Trophoblast cell (in vitro differentiated cells and primary cell): ENCODE measurements around the gene ANKS3.

Source experiments
- DNase-seq, 2 donors: peaks; one replicate each; pipeline ENCODE4 v3.0.0-alpha.2; 2016
- H2AFZ ChIP-seq: 2 replicates; pipeline ENCODE4 v1.6.1; 2013; ENCODE audit warnings: low read length, moderate library complexity, mild to moderate bottlenecking; ENCODE audit not compliant: insufficient read depth, poor library complexity
- H2AK5ac ChIP-seq: 2 replicates; pipeline ENCODE4 v1.6.1; 2013; ENCODE audit warnings: mild to moderate bottlenecking, low read length
- H2BK120ac ChIP-seq: 2 replicates; pipeline ENCODE4 v1.6.1; 2013; ENCODE audit warnings: low read length, mild to moderate bottlenecking, moderate library complexity; ENCODE audit not compliant: insufficient read depth, poor library complexity
- H2BK12ac ChIP-seq: 2 replicates; pipeline ENCODE4 v1.6.1; 2013; ENCODE audit warnings: mild to moderate bottlenecking, low read length, moderate library complexity
- H2BK5ac ChIP-seq: 2 replicates; pipeline ENCODE4 v1.6.1; 2013; ENCODE audit warnings: low read length, low read depth, moderate library complexity, mild to moderate bottlenecking; ENCODE audit not compliant: poor library complexity
- H3K14ac ChIP-seq: 2 replicates; pipeline ENCODE4 v1.6.1; 2013; ENCODE audit warnings: mild to moderate bottlenecking, low read length
- H3K18ac ChIP-seq: 2 replicates; pipeline ENCODE4 v1.6.1; 2013; ENCODE audit warnings: mild to moderate bottlenecking, low read length
- H3K23ac ChIP-seq: 2 replicates; pipeline ENCODE4 v1.6.1; 2013; ENCODE audit warnings: low read length
- H3K27ac ChIP-seq: 2 replicates; pipeline ENCODE4 v1.5.1; 2013; ENCODE audit warnings: low read depth, mild to moderate bottlenecking, inconsistent platforms, low read length, moderate library complexity
- H3K27me3 ChIP-seq: 2 replicates; pipeline ENCODE4 v1.6.1; 2013; ENCODE audit warnings: inconsistent platforms, mild to moderate bottlenecking, low read length, moderate library complexity; ENCODE audit not compliant: insufficient read depth
- H3K36me3 ChIP-seq, 2 experiments: 1 replicate in 1 of 2; 2 replicates in 1 of 2; pipeline ENCODE4 v1.6.1; 2013; ENCODE audit warnings: low read length in 2 of 2, mild to moderate bottlenecking in 2 of 2, moderate library complexity in 1 of 2; ENCODE audit not compliant: insufficient read depth in 2 of 2, control insufficient read depth in 1 of 2
- H3K4ac ChIP-seq: 2 replicates; pipeline ENCODE4 v1.6.1; 2013; ENCODE audit warnings: low read depth, mild to moderate bottlenecking, low read length, moderate library complexity
- H3K4me1 ChIP-seq, 2 experiments: 1 replicate in 1 of 2; 2 replicates in 1 of 2; pipeline ENCODE4 v1.6.1; 2013; ENCODE audit warnings: low read length in 2 of 2, mild to moderate bottlenecking in 2 of 2, moderate library complexity in 1 of 2; ENCODE audit not compliant: insufficient read depth in 2 of 2, control insufficient read depth in 1 of 2
- H3K4me2 ChIP-seq: 2 replicates; pipeline ENCODE4 v1.6.1; 2013; ENCODE audit warnings: inconsistent platforms, mild to moderate bottlenecking, low read length, moderate library complexity
- H3K4me3 ChIP-seq: 2 replicates; pipeline ENCODE4 v1.5.1; 2013; ENCODE audit warnings: mild to moderate bottlenecking, low read depth, low read length, inconsistent platforms
- H3K79me1 ChIP-seq: one replicate; pipeline ENCODE4 v1.6.1; 2013; ENCODE audit warnings: low read length
- H3K79me2 ChIP-seq: 2 replicates; pipeline ENCODE4 v1.6.1; 2013; ENCODE audit warnings: low read length, mild to moderate bottlenecking; ENCODE audit not compliant: control insufficient read depth, insufficient read depth, poor library complexity
- H3K9ac ChIP-seq: 2 replicates; pipeline ENCODE4 v1.6.1; 2013; ENCODE audit warnings: mild to moderate bottlenecking, low read length
- H3K9me3 ChIP-seq: 2 replicates; pipeline ENCODE4 v1.6.1; 2013; ENCODE audit warnings: low read depth, mild to moderate bottlenecking, control low read depth, inconsistent platforms, low read length; ENCODE audit not compliant: insufficient read depth
- H4K12ac ChIP-seq: 2 replicates; pipeline ENCODE4 v1.6.1; 2013; ENCODE audit warnings: low read depth, mild to moderate bottlenecking, low read length, moderate library complexity
- H4K8ac ChIP-seq: 2 replicates; pipeline ENCODE4 v1.6.1; 2013; ENCODE audit warnings: low read depth, mild to moderate bottlenecking, low read length, moderate library complexity
- H4K91ac ChIP-seq: one replicate; pipeline ENCODE4 v1.6.1; 2013; ENCODE audit warnings: low read depth, mild to moderate bottlenecking, low read length, moderate library complexity
- WGBS: extraction: QIAGEN DNeasy Blood & Tissue Kit; methylation state at CpG from one replicate; pipeline ENCODE4 v1.1.7; 2013; ENCODE audit warnings: missing lambda C conversion rate; ENCODE audit not compliant: insufficient read length, insufficient coverage; ENCODE audit errors: extremely low coverage; 5-methylcytosine and 5-hydroxymethylcytosine counted together

Gene ANKS3

GRCh38 chr16:4766875-4767628 is 33.0 kb upstream of the ANKS3 start, which contains the start of gene ZNF500:
Gene ZNF500, minus strand, starts transcription at chr16:4767162. Its CDS starts 1,184 bp downstream, at chr16:4765978.
- WGBS: no CpG with 5 or more reads among the region's 72 CpGs
- Histone ChIP-seq H3K79me1 (peaks cover 9% of the 10 kb centered on the region), H3K79me2 (peaks cover 7% of the 10 kb centered on the region), H3K36me3 (peaks cover 28 to 31% of the 10 kb centered on the region in 2 experiments), H3K27ac (peak within 1 kb of the TSS; percentile 54), H3K4me3 (peak within 1 kb of the TSS; percentile 99), H3K9me3 (peaks cover 2% of the 10 kb centered on the region), H3K4me1 (peaks cover 9 to 14% of the 10 kb centered on the region in 2 experiments), H3K14ac (peak within 1 kb of the TSS; percentile 98), H2BK120ac (peak within 1 kb of the TSS; percentile 82), H2BK5ac (peak within 1 kb of the TSS; percentile 80), H4K12ac (peak within 1 kb of the TSS; percentile 96), H2AFZ (peak within 1 kb of the TSS; percentile 94), H3K4ac (peak within 1 kb of the TSS; percentile 75), H3K27me3 (no peaks in the 10 kb centered on the region), H3K18ac (peak within 1 kb of the TSS; percentile 95), H4K91ac (peak within 1 kb of the TSS; percentile 87), H3K23ac (no peak within 1 kb of the TSS), H3K9ac (peak within 1 kb of the TSS; percentile 91), H4K8ac (peak within 1 kb of the TSS; percentile 97), H2AK5ac (peak within 1 kb of the TSS; percentile 46), H3K4me2 (peak within 1 kb of the TSS; percentile 96), H2BK12ac (no peak within 1 kb of the TSS)
- peak; percentile 97 to 99 for DNase-seq

- Histone ChIP-seq H3K14ac (no peak overlapping the region), H3K23ac (no peak overlapping the region), H2AK5ac (no peak overlapping the region), H3K4me2 (peak overlapping the region; percentile 73), H3K9me3 (peaks cover 2% of the 10 kb centered on the region), H3K9ac (no peak overlapping the region), H3K36me3 (peaks cover 35 to 40% of the 10 kb centered on the region in 2 experiments), H3K27ac (no peak overlapping the region), H3K4me1 (peaks cover 9 to 14% of the 10 kb centered on the region in 2 experiments), H3K27me3 (no peaks in the 10 kb centered on the region), H3K79me2 (peaks cover 7% of the 10 kb centered on the region), H3K18ac (peak overlapping the region; percentile 1), H3K79me1 (peaks cover 9% of the 10 kb centered on the region), H4K91ac (no peak overlapping the region), H2BK120ac (no peak overlapping the region), H2BK12ac (no peak overlapping the region), H3K4me3 (no peak overlapping the region), H2BK5ac (no peak overlapping the region), H4K12ac (no peak overlapping the region), H2AFZ (no peak overlapping the region), H3K4ac (peak overlapping the region; percentile 75), H4K8ac (no peak overlapping the region)
- DNase-seq: no peak
- WGBS: no CpG with 5 or more reads among the region's 26 CpGs
Observed at GRCh38 chr16:4765511-4766474, 31.7 kb upstream of the ANKS3 start.

- H4K12ac ChIP-seq: no peak overlapping the region
- no peak overlapping the region for H3K4me3 ChIP-seq
- no peak for DNase-seq
- no peak overlapping the region for H2BK120ac ChIP-seq
- H3K9ac ChIP-seq: no peak overlapping the region
- peaks cover 5% of the 10 kb centered on the region for H3K79me2 ChIP-seq
- peaks cover 2% of the 10 kb centered on the region for H3K9me3 ChIP-seq
- no peaks in the 10 kb centered on the region for H3K27me3 ChIP-seq
- no peak overlapping the region for H3K23ac ChIP-seq
- H2AFZ ChIP-seq: no peak overlapping the region
- H3K79me1 ChIP-seq: peaks cover 6% of the 10 kb centered on the region
- H4K91ac ChIP-seq: no peak overlapping the region
- no CpG with 5 or more reads among the region's 7 CpGs for WGBS
- H3K4me1 ChIP-seq: peaks cover 6 to 14% of the 10 kb centered on the region in 2 experiments
- no peak overlapping the region for H3K27ac ChIP-seq
- no peak overlapping the region for H2BK12ac ChIP-seq
- H3K4me2 ChIP-seq: no peak overlapping the region
- H3K4ac ChIP-seq: no peak overlapping the region
- no peak overlapping the region for H2AK5ac ChIP-seq
- H2BK5ac ChIP-seq: no peak overlapping the region
- H3K14ac ChIP-seq: no peak overlapping the region
- peak overlapping the region; percentile 3 for H3K18ac ChIP-seq
- no peak overlapping the region for H4K8ac ChIP-seq
- peaks cover 50 to 57% of the 10 kb centered on the region in 2 experiments for H3K36me3 ChIP-seq
Observed at GRCh38 chr16:4763791-4764190, 29.7 kb upstream of the ANKS3 start.

- Histone ChIP-seq H3K4me3 (no peak overlapping the region), H3K4me2 (no peak overlapping the region), H2AFZ (no peak overlapping the region), H4K12ac (no peak overlapping the region), H3K9ac (no peak overlapping the region), H3K79me1 (peaks cover 3% of the 10 kb centered on the region), H3K9me3 (peaks cover under 1% of the 10 kb centered on the region), H3K4ac (no peak overlapping the region), H3K14ac (no peak overlapping the region), H3K27me3 (no peaks in the 10 kb centered on the region), H4K8ac (no peak overlapping the region), H3K36me3 (peaks cover 61 to 65% of the 10 kb centered on the region in 2 experiments), H2BK12ac (no peak overlapping the region), H2BK120ac (no peak overlapping the region), H3K18ac (no peak overlapping the region), H3K4me1 (peaks cover 3 to 10% of the 10 kb centered on the region in 2 experiments), H3K79me2 (peaks cover 5% of the 10 kb centered on the region), H4K91ac (no peak overlapping the region), H2BK5ac (no peak overlapping the region), H3K23ac (no peak overlapping the region), H3K27ac (no peak overlapping the region), H2AK5ac (no peak overlapping the region)
- DNase-seq: no peak
- WGBS: no CpG with 5 or more reads among the region's 9 CpGs
Observed at GRCh38 chr16:4762205-4762604, 28.1 kb upstream of the ANKS3 start.
